Gastroesophageal sphincter (tissue), 4 donors: ENCODE measurements around the gene RHOH. TPM values are rescaled to one million over a fixed set of nuclear protein-coding genes. Genes with fewer than 3 reads are reported as not detected.

Experiments
- ATAC-seq: fragments of 150-250 bp; one replicate; pipeline ENCODE4 v1.9.1; 2016; ENCODE audit warnings: mild to moderate bottlenecking, moderate library complexity
- H3K27ac ChIP-seq, 4 donors: fragments of 200-600 bp; sonication (generic) in 3 of 4; 1 replicate in 3 of 4; 2 replicates in 1 of 4; pipeline ENCODE4 v1.5.1; 2016 to 2019
- H3K27me3 ChIP-seq: fragments of 200-600 bp; sonication (generic); one replicate; pipeline ENCODE4 v1.5.1; 2019
- H3K36me3 ChIP-seq, 2 donors: fragments of 200-600 bp; sonication (generic); one replicate each; pipeline ENCODE4 v1.5.1; 2019; ENCODE audit warnings: control low read depth in 1 of 2
- H3K4me1 ChIP-seq, 3 donors: fragments of 200-600 bp; sonication (generic); 1 replicate in 2 of 3; 2 replicates in 1 of 3; pipeline ENCODE4 v1.5.1; 2016 to 2019; ENCODE audit warnings: control low read depth in 2 of 3
- H3K4me3 ChIP-seq, 2 donors: fragments of 200-600 bp; sonication (generic); one replicate each; pipeline ENCODE4 v1.5.1; 2019; ENCODE audit warnings: mild to moderate bottlenecking in 1 of 2, moderate library complexity in 1 of 2
- H3K9me3 ChIP-seq, 3 donors: fragments of 200-600 bp; sonication (generic); one replicate each; pipeline ENCODE4 v1.5.1; 2017 to 2019; ENCODE audit warnings: control low read depth in 2 of 3
- EP300 ChIP-seq: sonication (generic); formaldehyde crosslinking; IDR thresholded peaks from one replicate; pipeline ENCODE4 v1.6.1; 2017; ENCODE audit warnings: antibody characterized with exemption, mild to moderate bottlenecking
- POLR2A ChIP-seq, 2 donors: fragments of 450-650 bp; IDR thresholded peaks; one replicate each; pipeline ENCODE4 v1.6.1; 2017; ENCODE audit warnings: antibody characterized with exemption in 2 of 2, mild to moderate bottlenecking in 2 of 2, moderate library complexity in 1 of 2
- POLR2AphosphoS5 ChIP-seq: sonication (generic); formaldehyde crosslinking; IDR thresholded peaks from one replicate; pipeline ENCODE4 v1.6.1; 2017; ENCODE audit warnings: antibody characterized with exemption
- WGBS, 2 donors: methylation state at CpG; one replicate each; pipeline ENCODE4 v1.1.5; 2018; ENCODE audit warnings: low coverage in 1 of 2; 5-methylcytosine and 5-hydroxymethylcytosine counted together
- total RNA-seq, 4 donors: library from RNA; depleted of rRNA; stranded (reverse); fragments of >200 nt; gene quantifications; one replicate each; pipeline ENCODE4 v1.1.0, GENCODE V29; 2016
- TF ChIP-seq, protein P1 (sequence below), 4 experiments: fragments of 200-600 bp in 2 of 4; fragments of 450-650 bp in 2 of 4; sonication (generic) in 1 of 4; IDR thresholded peaks; one replicate each; pipeline ENCODE4 v1.5.1; 2017 to 2019; ENCODE audit warnings: antibody characterized with exemption in 4 of 4, mild to moderate bottlenecking in 2 of 4, moderate library complexity in 2 of 4

RHOH gene
- total RNA-seq, 4 donors from 2014 or later, result 0.42 to 4.4 (median 1.0) TPM

DNA sequence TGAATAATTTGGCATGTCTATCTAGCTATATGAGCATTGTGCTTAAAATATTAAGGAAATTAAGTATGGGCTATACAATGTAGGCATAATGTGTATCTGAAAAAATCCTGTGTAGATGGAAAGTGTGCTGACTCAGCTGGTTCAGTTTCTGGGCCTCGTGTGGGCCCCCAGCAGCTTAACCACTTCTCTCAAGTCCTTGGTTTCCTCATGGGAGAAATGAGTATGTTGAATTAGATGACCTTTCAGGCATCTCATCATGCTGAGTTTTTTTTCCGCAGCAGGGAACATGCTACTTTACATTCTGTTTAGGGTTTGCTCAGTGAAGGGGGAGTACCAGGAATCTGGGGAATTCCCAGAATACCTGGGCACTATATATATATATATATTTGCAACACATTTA lies 30.5 kb downstream of the RHOH start:
- WGBS, 2 donors, result 17 to 34% methylated on average over 1 to 2 of the region's 2 CpGs
- no peak for TF ChIP-seq POLR2A (IDR thresholded peaks at IDR 0.05)
- TF ChIP-seq, protein P1, sequence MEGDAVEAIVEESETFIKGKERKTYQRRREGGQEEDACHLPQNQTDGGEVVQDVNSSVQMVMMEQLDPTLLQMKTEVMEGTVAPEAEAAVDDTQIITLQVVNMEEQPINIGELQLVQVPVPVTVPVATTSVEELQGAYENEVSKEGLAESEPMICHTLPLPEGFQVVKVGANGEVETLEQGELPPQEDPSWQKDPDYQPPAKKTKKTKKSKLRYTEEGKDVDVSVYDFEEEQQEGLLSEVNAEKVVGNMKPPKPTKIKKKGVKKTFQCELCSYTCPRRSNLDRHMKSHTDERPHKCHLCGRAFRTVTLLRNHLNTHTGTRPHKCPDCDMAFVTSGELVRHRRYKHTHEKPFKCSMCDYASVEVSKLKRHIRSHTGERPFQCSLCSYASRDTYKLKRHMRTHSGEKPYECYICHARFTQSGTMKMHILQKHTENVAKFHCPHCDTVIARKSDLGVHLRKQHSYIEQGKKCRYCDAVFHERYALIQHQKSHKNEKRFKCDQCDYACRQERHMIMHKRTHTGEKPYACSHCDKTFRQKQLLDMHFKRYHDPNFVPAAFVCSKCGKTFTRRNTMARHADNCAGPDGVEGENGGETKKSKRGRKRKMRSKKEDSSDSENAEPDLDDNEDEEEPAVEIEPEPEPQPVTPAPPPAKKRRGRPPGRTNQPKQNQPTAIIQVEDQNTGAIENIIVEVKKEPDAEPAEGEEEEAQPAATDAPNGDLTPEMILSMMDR (IDR thresholded peaks at IDR 0.05), result no peak
- TF ChIP-seq EP300, result no peak
- TF ChIP-seq POLR2AphosphoS5, result no peak
- H3K4me3 ChIP-seq, result no peak overlapping the region
- H3K4me1 ChIP-seq, result no peaks in the 10 kb centered on the region
- H3K27ac ChIP-seq, result no peak overlapping the region
- no peaks in the 10 kb centered on the region for H3K27me3 ChIP-seq
- no peaks in the 10 kb centered on the region for H3K36me3 ChIP-seq
- ATAC-seq, result no peak
- peaks cover 0 to 3% (median 0%) of the 10 kb centered on the region in 3 donors for H3K9me3 ChIP-seq

- ATAC-seq, result no peak
- Histone ChIP-seq H3K4me1 (no peaks in the 10 kb centered on the region), H3K9me3 (no peaks in the 10 kb centered on the region), H3K27ac (no peak overlapping the region), H3K27me3 (no peaks in the 10 kb centered on the region), H3K36me3 (no peaks in the 10 kb centered on the region), H3K4me3 (no peak overlapping the region)
- no peak for TF ChIP-seq POLR2A (IDR thresholded peaks at IDR 0.05)
- no peak for TF ChIP-seq EP300
- TF ChIP-seq POLR2AphosphoS5, result no peak
- TF ChIP-seq, protein P1 (IDR thresholded peaks at IDR 0.05), result no peak
- WGBS, 2 donors, result 89 to 95% methylated on average over 8 of the region's 10 CpGs
Observed at GRCh38 chr4:40228497-40229365, 31.9 kb downstream of the RHOH start.

DNA sequence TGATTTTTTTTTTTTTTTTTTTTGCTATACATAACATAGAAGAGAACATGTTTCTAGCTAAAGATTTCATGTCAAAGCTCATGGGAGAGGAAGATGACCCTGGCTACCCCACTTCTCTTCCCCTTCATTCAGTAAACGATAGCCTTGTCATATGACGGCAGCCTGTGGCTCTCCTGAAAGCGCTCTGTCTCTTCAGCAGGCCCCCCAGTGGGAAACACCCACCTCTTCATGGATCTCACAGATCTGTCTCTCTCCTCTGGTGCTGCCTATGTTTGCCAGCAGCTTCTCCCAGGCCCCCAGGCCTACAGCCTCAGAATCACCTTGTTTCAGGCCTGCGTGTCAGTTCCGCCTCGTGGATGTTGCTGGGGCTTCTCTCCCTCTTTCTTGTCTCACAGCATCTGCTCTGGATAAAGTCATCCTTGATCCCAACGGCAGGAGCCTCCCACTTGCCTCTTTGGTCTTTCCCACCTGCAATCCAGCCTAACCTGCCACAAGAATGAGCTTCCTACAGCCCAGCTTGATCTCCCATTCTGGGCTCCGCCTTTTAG lies 34.6 kb downstream of the RHOH start:
- Histone ChIP-seq H3K27me3 (no peaks in the 10 kb centered on the region), H3K4me1 (no peaks in the 10 kb centered on the region), H3K9me3 (no peaks in the 10 kb centered on the region), H3K36me3 (no peaks in the 10 kb centered on the region), H3K27ac (no peak overlapping the region), H3K4me3 (no peak overlapping the region)
- ATAC-seq, result no peak
- TF ChIP-seq EP300 (no peak), POLR2AphosphoS5 (no peak), POLR2A (IDR thresholded peaks at IDR 0.05) (no peak)
- TF ChIP-seq, protein P1 (IDR thresholded peaks at IDR 0.05), result no peak
- whole genome bisulfite sequencing, 2 donors, result 73 to 81% methylated on average over 5 of the region's 8 CpGs

DNA sequence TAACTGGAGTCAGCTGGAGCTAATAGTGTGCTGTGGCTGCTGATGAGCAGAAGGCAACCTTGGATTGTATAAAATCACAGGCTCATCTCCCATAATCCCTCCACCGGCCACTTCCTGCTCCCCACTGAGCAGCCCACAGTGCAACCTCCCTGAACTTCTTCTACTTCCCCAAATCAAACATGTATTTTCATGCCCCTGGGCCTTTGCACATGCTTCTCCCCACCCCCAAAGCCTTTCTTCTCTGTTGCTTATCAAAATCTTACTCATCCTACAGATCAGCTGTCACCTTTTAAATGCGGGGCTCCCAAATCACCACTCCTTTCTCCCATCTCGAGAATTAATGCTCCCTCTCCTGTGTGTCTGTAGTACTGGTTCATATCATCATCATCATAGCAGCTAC lies 35.8 kb downstream of the RHOH start:
- 60 to 66% methylated on average over 3 of the region's 3 CpGs for WGBS, 2 donors
- TF ChIP-seq POLR2A (IDR thresholded peaks at IDR 0.05) (no peak), EP300 (no peak), POLR2AphosphoS5 (no peak)
- TF ChIP-seq, protein P1 (IDR thresholded peaks at IDR 0.05), result no peak
- H3K4me1 ChIP-seq, result no peaks in the 10 kb centered on the region
- H3K36me3 ChIP-seq, result no peaks in the 10 kb centered on the region
- no peak overlapping the region for H3K4me3 ChIP-seq
- no peak for ATAC-seq
- H3K27ac ChIP-seq, result no peak overlapping the region
- no peaks in the 10 kb centered on the region for H3K27me3 ChIP-seq
- H3K9me3 ChIP-seq, result no peaks in the 10 kb centered on the region

DNA sequence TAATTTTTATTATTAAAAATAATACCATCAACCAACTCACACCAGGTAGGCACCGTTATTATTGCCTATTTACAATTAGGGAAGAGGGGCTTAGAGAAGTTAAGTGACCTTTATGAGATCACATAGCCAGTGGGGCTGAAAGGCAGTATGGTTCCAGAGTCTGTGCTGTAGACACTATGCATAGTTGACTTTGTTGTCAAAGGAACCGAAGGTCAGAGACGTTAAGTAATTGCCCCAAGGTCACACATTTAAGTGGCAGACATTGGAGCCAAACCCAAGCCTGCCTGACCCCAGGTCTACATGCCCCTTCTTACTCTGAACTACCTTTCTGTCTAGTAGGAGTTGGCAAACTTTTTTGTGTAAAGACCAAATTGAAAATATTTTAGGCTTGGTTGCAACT lies 36.4 kb downstream of the RHOH start:
- no peaks in the 10 kb centered on the region for H3K36me3 ChIP-seq
- H3K27ac ChIP-seq, result no peak overlapping the region
- H3K4me1 ChIP-seq, result no peaks in the 10 kb centered on the region
- TF ChIP-seq, protein P1 (IDR thresholded peaks at IDR 0.05), result no peak
- no peak for TF ChIP-seq EP300
- no peak for TF ChIP-seq POLR2AphosphoS5
- no peak for TF ChIP-seq POLR2A (IDR thresholded peaks at IDR 0.05)
- WGBS, 2 donors, result 40 to 66% methylated on average over 2 to 3 of the region's 3 CpGs
- no peak for ATAC-seq
- no peaks in the 10 kb centered on the region for H3K9me3 ChIP-seq
- H3K27me3 ChIP-seq, result no peaks in the 10 kb centered on the region
- no peak overlapping the region for H3K4me3 ChIP-seq
